ENCODE measurements around the gene CDH4. TPM values are rescaled to one million over a fixed set of nuclear protein-coding genes. Genes with fewer than 3 reads are reported as not detected.
"Not testable (repeated sequence)": the region's sequence is repeated elsewhere in the genome, so short reads cannot be mapped to it uniquely, and the experiment has no call there.

The CDH4 gene
- total RNA-seq, 1 donor from 2014 or later = 1.1 TPM

DNA sequence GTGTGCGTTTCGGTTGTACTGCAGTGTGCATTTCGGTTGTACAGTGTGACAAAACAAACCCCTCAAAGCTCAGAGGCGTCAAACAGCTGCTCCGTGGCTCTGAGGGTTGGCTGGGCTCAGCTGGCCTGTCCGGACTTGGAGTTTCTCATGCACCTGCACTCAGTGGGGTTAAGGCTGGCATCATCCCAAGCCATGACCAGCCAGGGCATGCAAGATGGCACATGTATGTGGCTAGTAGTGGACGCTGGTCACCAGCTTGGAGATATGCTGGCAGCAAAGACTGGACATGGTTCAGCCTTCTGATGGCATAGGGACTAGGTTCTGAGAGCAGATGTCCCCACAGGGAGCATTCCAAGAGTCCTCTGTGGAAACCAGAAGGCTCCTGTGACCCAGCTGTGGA lies 187.2 kb downstream of the CDH4 start:
- DNase-seq = no peak

DNA sequence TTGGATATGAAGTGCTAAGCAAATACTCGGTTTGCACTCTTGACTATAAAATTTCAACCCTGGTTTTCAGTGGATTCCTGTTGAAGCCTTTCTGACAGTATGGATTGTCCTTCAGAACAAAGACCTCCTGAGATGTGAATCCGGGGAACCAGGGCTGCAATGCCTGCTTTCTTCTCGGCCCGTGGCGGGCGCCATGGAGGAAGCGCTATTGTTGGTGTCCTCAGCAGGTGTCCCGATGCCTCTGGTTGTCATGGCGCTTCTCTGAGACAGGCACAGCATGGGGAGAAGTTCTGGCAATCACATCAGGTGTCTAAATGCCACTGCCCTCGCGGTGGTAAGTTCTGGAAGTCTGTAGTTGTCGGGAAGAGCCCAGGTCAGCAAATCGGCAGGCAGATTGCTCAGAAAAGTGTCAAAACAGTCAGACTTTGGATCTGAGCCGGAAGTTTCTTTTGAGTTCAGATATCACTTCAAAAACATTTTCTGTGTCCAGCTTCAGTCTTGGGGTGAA lies 188.5 kb downstream of the CDH4 start:
- DNase-seq = no peak

GRCh38 chr20:61441537-61441936 lies 189.5 kb downstream of the CDH4 start:
- DNase-seq = no peak

DNA sequence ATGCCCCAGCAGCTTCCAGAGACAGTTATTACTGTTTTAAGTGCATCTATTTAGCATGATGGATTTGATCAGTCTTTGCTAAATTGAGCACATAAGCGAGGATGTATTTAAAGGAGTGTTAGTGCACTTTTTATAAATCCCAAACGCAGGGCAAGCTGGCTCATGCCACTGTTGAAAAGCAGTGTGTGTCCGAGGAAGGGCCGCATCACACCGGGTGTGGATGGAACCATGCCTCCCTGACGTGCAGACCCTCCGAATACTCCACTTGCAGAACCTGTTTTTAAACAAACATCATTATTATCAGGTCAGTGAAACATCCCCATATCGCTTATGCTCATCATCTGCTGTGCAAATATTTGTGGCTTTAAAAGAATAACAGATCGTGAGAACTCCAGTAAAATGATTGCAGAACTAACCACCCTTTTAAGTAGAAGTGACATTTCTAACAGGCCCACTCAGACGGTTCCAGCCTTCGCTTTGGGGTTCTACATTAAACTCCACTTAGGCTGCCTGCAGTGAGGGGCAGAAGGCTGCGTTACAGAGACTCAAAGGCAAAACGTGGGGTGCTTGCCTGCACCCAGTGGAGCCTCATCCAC lies 190.1 kb downstream of the CDH4 start:
- DNase-seq = no peak

DNA sequence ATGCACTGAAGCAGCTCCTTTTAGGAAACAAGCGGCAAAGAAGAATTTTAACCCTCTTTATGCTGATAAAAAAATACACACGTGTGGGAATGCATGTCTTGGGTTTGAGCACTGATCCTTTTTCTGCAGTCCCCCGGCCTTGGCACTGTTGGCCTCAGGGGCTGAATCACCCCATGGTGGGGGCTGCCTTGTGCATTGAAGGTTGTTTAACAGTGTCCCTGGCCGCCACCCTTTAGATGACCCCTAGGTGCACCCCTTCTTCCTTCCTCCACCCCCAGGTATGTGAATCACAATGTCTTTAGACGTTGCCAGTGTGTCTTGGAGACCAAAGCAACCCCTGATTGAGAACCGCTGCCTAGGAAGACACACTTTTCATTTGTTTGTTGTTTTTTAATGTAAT lies 190.7 kb downstream of the CDH4 start:
- no peak for DNase-seq

GRCh38 chr20:61443443-61444126 lies 191.5 kb downstream of the CDH4 start:
- DNase-seq = peak; percentile 12

DNA sequence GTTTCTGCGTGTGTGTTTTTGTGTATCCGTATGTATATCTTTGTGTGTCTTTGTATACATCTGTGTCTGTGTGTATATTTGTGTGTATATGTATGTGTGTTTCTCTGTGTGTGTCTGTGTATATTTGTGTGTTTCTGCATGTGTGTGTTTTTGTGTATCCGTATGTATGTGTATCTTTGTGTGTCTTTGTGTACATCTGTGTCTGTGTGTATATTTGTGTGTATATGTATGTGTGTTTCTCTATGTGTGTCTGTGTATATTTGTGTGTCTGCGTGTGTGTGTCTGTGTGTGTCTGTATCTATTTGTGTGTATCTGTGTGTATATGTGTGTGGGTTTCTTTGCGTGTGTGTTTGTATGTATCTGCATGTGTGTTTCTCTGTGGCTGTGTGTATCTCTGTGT lies 192.6 kb downstream of the CDH4 start:
- no peak for DNase-seq

DNA sequence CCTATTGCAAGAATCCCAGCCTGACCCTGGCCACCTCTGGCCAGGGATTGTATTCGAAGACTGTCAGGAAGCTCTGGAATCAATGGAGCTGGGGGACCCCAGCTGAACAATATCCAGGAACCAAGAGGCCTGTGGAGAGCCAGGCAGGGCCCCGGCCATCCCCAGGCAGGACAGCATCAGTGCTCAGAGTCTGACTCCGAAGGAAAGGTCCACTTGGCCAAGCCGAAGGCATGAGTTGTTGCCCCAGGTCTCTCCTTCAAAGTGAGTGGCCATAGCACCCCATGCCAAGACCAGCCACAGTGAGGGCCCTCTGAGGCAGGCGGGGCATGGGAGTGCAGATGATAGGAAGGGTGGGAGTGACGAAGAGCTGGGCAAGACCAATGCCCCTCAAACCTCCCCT lies 193.1 kb downstream of the CDH4 start:
- DNase-seq = no peak

- DNase-seq = no peak
These were observed 193.7 kb downstream of the CDH4 start for GRCh38 chr20:61445741-61446140.

GRCh38 chr20:61447952-61448351 lies 195.9 kb downstream of the CDH4 start:
- no peak for DNase-seq

DNA sequence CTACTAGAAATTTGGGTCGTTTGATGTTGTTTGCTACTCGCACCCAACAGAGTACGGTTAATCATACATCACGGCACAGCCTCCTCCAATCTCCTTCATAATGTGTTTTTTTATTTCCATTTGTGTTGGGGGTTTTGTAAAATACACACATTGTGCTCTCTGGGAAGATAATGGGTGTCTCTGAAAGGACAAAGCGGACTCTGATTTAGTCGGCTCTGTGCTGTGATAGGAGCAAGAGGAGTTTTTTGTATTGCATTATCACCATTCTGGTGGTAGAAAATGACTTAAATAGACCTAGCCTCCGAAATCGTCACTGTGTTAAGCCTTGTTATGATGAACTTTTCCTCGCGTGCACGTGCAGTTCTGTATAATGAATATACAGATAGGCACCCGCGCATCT lies 196.3 kb downstream of the CDH4 start:
- DNase-seq = no peak

DNA sequence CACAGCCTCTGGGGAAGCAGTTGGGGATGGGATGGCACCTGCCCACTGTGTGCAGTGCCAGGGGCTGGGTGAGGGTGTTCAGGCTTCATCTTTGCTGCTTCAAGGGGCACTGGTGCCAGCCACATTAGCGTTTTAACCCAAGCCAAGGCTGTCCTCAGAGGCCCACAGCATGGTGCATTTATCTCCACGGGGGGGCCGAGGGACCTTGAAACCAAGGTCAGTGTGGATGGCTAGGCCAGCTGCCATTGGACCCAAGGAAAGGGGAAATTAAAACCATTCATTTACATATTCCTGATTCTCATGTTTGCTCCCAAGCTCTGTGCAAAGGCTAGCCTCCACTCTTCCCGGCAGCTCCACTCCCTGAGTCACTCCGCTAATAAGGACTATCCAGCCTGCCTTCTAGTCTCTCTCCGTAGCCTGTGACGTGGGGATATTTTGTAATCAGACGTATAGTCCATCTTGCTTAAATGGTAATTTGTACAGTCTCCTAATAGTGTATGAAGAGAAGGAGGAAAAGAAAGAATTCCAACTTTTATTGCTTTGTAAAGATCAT lies 197.1 kb downstream of the CDH4 start:
- DNase-seq = no peak

DNA sequence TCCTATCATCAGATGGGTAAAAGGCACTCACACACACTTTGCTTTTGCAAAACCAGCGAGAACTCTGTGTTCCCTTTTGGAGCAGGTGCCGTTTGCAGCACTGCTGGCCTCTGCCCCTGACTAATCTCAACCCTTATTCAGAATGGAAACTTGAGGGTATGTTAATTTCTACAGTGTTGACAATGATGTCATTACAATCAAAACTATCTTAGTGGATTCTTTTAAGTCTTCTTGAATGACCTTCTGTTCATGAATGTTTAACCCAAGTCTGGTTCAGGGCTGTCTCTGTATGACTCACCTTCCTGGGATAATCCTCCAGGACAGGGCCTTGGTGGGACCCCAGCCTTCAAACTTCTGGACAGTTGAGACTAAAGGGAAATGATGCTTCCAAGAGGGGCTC lies 197.9 kb downstream of the CDH4 start:
- no peak for DNase-seq

DNA sequence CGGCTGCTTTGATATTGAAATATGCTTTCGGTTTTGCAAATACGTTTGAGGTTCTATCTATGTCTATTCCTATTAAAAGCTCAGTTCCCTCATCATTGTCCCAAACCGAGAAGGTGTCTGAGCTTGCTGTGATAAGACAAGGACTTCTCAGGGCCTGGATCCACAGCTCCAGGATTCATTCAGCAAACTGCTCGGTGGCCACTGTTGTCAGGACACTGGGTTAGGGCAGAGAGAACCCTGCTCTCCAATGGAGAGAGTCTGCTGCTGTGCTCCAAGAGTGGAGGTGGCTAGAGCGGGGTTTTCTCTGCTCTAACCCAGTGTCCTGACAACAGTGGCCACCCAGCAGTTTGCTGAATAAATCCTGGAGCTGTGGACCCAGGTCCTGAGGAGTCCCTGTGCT lies 198.5 kb downstream of the CDH4 start:
- DNase-seq = no peak

DNA sequence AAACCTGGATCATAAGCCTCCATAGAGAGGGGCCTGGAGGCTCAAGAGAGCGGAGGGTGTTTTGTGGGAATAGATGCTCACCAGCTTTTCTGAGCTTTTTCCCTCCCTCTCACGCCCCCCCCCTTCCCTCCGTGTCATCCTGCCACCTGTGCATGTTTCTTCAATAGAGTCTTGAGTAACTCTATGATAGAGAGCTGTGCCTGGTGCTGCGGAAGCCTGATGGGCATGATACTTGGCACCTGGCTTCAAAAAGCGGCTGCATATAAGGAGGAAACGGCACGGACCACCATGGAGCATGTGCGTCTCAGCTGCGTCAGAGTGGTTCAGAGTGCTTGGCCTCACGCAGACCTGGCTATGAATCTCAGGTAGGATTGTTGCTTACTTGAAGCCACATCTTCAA lies 198.9 kb downstream of the CDH4 start:
- no peak for DNase-seq

GRCh38 chr20:61451953-61452352 lies 199.9 kb downstream of the CDH4 start:
- no peak for DNase-seq

GRCh38 chr20:61453219-61453618 lies 201.2 kb downstream of the CDH4 start:
- no peak for DNase-seq

DNA sequence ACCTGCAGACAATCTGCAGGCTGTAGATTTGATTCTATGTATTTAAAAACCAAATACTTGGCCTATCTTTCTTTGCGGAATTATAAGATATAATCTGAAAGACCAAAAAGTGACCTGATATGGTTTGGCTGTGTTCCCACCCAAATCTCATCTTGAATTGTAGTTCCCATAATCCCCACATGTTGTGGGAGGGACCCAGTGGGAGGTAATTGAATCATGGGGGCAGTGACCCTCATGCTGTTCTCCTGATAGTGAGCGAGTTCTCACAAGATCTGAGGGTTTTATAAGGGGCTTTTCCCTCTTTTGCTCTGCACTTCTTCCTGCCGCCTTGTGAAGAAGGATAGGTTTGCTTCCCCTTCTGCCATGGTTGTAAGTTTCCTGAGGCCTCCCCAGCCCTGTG lies 201.6 kb downstream of the CDH4 start:
- DNase-seq = not testable (repeated sequence)

- DNase-seq = no peak
These were observed 202.0 kb downstream of the CDH4 start for GRCh38 chr20:61454053-61454452.

DNA sequence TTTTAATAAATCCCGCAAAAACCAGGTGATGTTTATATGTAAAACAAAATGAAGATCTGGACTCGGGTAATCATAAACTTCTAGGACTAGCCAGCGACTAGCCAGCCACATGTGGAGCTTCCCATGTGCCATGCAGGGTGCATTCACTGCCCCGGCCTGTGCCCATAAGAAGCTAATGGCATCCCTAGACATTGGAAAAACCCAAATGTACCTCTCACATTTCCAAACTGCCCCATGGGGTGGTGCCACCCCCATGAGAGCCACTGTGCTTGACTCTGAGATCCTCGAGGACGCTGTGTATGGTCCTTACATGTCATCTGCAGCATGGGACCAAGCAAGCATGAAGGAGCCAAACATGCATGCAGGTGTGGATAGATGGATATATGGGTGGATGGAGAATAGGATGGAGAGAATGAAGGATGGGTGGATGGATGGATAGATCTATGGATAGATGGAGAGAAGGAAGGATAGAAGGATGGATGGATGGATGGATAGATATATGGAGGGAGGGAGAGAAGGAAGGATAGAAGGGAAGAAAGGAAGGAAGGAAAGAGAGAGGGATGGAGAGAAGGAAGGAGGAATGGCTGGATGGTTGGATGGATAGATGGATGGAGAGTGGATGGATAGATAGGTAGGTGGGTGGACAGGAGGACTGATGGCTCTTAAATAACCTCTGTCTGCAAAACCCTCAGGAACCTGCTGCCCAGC lies 203.6 kb downstream of the CDH4 start:
- no peak for DNase-seq

GRCh38 chr20:61457725-61458124 lies 205.7 kb downstream of the CDH4 start:
- no peak for DNase-seq

DNA sequence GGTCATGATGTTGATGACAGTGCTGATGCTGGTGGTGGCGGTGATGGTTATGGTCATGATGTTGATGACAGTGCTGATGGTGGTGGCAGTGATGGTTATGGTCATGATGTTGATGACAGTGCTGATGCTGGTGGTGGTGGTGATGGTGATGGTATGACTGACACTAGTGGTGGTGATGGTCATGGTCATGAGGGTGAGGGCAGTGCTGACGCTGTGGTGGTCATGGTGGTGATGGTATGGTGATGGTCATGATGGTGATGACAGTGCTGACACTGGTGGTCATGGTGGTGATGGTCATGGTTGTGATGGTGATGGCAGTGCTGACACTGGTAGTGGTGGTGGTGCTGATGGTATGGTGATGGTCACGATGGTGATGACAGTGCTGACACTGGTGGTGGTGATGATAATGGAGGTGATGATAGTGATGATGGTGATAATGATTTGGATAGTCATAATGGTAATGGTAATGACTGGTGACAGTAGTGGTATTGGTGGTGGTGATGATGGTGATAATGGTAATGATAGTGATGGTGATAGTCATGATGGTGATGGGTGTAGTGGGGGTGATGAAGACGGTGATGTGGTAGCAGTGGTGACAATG lies 206.2 kb downstream of the CDH4 start:
- DNase-seq = no peak

DNA sequence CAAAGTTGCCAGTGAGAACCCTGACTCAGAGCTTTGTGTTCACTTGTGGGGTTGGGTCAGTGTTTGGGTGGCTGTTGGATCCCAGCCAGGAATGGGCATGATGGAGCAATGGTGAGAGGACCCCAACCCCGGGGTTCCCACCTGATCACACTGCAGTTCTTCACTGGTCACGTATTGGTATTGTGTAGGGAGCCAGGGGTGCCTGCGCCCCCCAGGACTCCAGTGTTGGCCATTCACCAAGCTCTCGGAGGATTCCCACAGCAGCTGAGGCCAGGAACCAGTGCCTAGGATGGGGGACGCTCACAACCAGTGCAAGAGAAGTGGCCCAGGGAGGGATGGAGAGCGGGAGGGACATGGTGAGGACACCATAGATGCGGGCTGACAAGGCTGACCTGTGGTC lies 207.2 kb downstream of the CDH4 start:
- no peak for DNase-seq
